ENCODE data around the gene PCA3. TPM values are rescaled to one million over a fixed set of nuclear protein-coding genes. Genes with fewer than 3 reads are reported as not detected.

PCA3 gene
- polyA plus RNA-seq, 2 of the 4 experiments (the other 2 are of a cell fraction): not detected

GRCh38 chr9:76725885-76726284 lies 38.4 kb upstream of the PCA3 start:
- no peak for FAIRE-seq
- no peak for TF ChIP-seq KDM5A (IDR thresholded peaks at IDR 0.05)
- Histone ChIP-seq H3K27ac (no peak overlapping the region), H3K9me3 (no peaks in the 10 kb centered on the region), H3K4me2 (no peak overlapping the region), H3K4me3 (no peak overlapping the region), H3K4me1 (no peaks in the 10 kb centered on the region)
- CTCF ChIA-PET: no interaction called here
- DNase-seq (ENCODE audit: low read depth in 1 of 2, low spot score in 1 of 2): no peak
- WGBS (ENCODE audit: missing lambda C conversion rate): 31% methylated on average over 6 of the region's 6 CpGs
- POLR2A ChIA-PET: no interaction called here
- no peak for ATAC-seq

- Histone ChIP-seq H3K9me3 (no peaks in the 10 kb centered on the region), H3K27ac (no peak overlapping the region), H3K4me1 (no peaks in the 10 kb centered on the region), H3K4me3 (no peak overlapping the region), H3K4me2 (no peak overlapping the region)
- FAIRE-seq (no peak), DNase-seq (ENCODE audit: low read depth in 1 of 2, low spot score in 1 of 2) (no peak), ATAC-seq (no peak)
- 14% methylated on average over 3 of the region's 3 CpGs for WGBS (ENCODE audit: missing lambda C conversion rate)
- POLR2A ChIA-PET: no interaction called here
- TF ChIP-seq RNF2 (IDR thresholded peaks at IDR 0.05; ENCODE audit: borderline replicate concordance, low read depth) (no peak), CHD4 (IDR thresholded peaks at IDR 0.05; ENCODE audit: borderline replicate concordance) (no peak), RAD21 (conservative IDR thresholded peaks at IDR 0.05 in 1 of 2, IDR thresholded peaks at IDR 0.05 in 1 of 2) (no peak), HOXB13 (CRISPR knock-in tag; IDR thresholded peaks at IDR 0.05; ENCODE audit: low read depth) (no peak), JUNB (IDR thresholded peaks at IDR 0.05) (no peak), POLR2A (IDR thresholded peaks at IDR 0.05; ENCODE audit: low read length) (no peak), HEYL (CRISPR knock-in tag; IDR thresholded peaks at IDR 0.05) (no peak), HES2 (IDR thresholded peaks at IDR 0.05) (no peak), KDM1A (IDR thresholded peaks at IDR 0.05; ENCODE audit: low read depth) (no peak), EP300 (IDR thresholded peaks at IDR 0.05) (no peak), NFE2L2 (conservative IDR thresholded peaks at IDR 0.05; ENCODE audit: low read length) (no peak), CBX8 (IDR thresholded peaks at IDR 0.05) (no peak)
- TF ChIP-seq, protein P1, sequence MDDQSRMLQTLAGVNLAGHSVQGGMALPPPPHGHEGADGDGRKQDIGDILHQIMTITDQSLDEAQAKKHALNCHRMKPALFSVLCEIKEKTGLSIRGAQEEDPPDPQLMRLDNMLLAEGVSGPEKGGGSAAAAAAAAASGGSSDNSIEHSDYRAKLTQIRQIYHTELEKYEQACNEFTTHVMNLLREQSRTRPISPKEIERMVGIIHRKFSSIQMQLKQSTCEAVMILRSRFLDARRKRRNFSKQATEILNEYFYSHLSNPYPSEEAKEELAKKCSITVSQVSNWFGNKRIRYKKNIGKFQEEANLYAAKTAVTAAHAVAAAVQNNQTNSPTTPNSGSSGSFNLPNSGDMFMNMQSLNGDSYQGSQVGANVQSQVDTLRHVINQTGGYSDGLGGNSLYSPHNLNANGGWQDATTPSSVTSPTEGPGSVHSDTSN (IDR thresholded peaks at IDR 0.05): no peak
- TF ChIP-seq, protein P2, sequence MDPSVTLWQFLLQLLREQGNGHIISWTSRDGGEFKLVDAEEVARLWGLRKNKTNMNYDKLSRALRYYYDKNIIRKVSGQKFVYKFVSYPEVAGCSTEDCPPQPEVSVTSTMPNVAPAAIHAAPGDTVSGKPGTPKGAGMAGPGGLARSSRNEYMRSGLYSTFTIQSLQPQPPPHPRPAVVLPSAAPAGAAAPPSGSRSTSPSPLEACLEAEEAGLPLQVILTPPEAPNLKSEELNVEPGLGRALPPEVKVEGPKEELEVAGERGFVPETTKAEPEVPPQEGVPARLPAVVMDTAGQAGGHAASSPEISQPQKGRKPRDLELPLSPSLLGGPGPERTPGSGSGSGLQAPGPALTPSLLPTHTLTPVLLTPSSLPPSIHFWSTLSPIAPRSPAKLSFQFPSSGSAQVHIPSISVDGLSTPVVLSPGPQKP (IDR thresholded peaks at IDR 0.05; ENCODE audit: low read depth, low read length): no peak
- CTCF ChIA-PET: interaction anchor here (0.8 kb wide), 1 partner anchor 10 kb away, joined by 3 read pairs; no protein-coding TSS in a partner anchor
Observed at GRCh38 chr9:76729116-76729515, 35.1 kb upstream of the PCA3 start.

DNA sequence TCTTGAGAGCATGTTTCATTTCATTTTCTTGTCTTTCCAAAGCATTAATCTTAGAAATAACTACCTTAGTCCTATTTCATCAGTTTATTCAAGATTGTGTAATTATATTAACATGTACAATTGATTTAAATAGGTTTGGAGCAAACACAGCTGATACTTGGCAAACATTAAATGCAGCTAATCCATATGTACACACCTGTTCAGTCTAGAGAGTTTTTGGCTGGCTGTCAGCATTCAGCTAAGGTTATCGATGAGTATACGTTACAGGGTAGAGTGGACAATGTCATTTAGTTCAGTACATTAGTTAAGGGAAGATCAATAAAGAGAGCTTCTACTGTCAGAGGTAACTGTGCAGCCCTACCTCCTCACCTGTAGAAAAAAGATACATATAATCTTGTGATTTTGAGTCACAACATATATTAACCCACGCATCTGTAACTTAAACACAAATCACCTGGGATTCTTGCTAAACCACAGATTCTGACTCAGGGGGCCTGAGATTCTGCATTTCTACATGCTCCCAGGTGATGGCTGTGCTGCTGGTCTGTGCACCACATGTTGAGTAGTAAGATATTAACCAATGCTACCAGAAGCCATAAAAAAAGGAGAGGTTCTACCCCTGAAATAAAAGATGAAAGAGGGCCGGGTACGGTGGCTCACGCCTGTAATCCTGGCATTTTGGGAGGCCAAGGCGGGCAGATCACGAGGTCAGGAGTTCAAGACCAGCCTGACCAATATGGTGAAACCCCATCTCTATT lies 34.1 kb upstream of the PCA3 start:
- H3K4me1 ChIP-seq: no peaks in the 10 kb centered on the region
- ATAC-seq: no peak
- no peaks in the 10 kb centered on the region for H3K9me3 ChIP-seq
- ChIA-PET POLR2A (no interaction called here), CTCF (no interaction called here)
- TF ChIP-seq BHLHE40 (IDR thresholded peaks at IDR 0.05; ENCODE audit: low read depth, low read length) (no peak), CTCF (IDR thresholded peaks at IDR 0.05) (no peak), ESRRA (IDR thresholded peaks at IDR 0.05; ENCODE audit: borderline replicate concordance, low read length) (no peak), NFE2L2 (conservative IDR thresholded peaks at IDR 0.05; ENCODE audit: low read length) (no peak), CBX8 (IDR thresholded peaks at IDR 0.05) (no peak), CHD4 (IDR thresholded peaks at IDR 0.05; ENCODE audit: borderline replicate concordance) (no peak), MAZ (IDR thresholded peaks at IDR 0.05; ENCODE audit: borderline replicate concordance, low read depth, low read length) (no peak)
- no peak overlapping the region for H3K27ac ChIP-seq
- DNase-seq (ENCODE audit: low read depth in 1 of 2, low spot score in 1 of 2): no peak
- 25% methylated on average over 8 of the region's 8 CpGs for WGBS (ENCODE audit: missing lambda C conversion rate)
- no peak overlapping the region for H3K4me3 ChIP-seq
- no peak for FAIRE-seq
- no peak overlapping the region for H3K4me2 ChIP-seq
